Retinal pigment epithelial cell (primary cell): ENCODE results near the gene RPUSD2.

Experiments used
- DNase-seq: peaks from one replicate; pipeline ENCODE4 v3.0.0-alpha.2; 2010; ENCODE audit warnings: low read depth
- H3K4me3 ChIP-seq: 2 replicates; pipeline ENCODE4 v1.5.1; 2011; ENCODE audit warnings: mild to moderate bottlenecking, low read length, control low read depth, moderate library complexity
- CTCF ChIP-seq: conservative IDR thresholded peaks from 2 replicates; pipeline ENCODE4 v1.5.1; 2011; ENCODE audit warnings: low read depth, low read length, control low read depth, inconsistent platforms

Gene RPUSD2

GRCh38 chr15:40569129-40569953 lies at the start of gene RPUSD2:
RPUSD2 (plus strand) TSS chr15:40569299; CDS start chr15:40569338, 39 bp downstream.
- peak within 1 kb of the TSS; percentile 97 for H3K4me3 ChIP-seq
- DNase-seq: peak; percentile 66
- TF ChIP-seq CTCF: no peak

GRCh38 chr15:40523611-40524010 lies 45.5 kb upstream of the RPUSD2 start:
- DNase-seq: no peak
- TF ChIP-seq CTCF: no peak
- H3K4me3 ChIP-seq: no peak overlapping the region

- no peak for TF ChIP-seq CTCF
- H3K4me3 ChIP-seq: no peak overlapping the region
- DNase-seq: no peak
These were observed 43.2 kb upstream of the RPUSD2 start for GRCh38 chr15:40525855-40526254.

GRCh38 chr15:40528801-40529200 lies 40.3 kb upstream of the RPUSD2 start:
- no peak for DNase-seq
- TF ChIP-seq CTCF: no peak

GRCh38 chr15:40533763-40534364 lies 35.2 kb upstream of the RPUSD2 start:
- no peak for DNase-seq
- TF ChIP-seq CTCF: no peak
- H3K4me3 ChIP-seq: no peak overlapping the region

More at GRCh38 chr15:40528801-40529200, 40.3 kb upstream of the RPUSD2 start:
- no peak overlapping the region for H3K4me3 ChIP-seq

- TF ChIP-seq CTCF: no peak
- H3K4me3 ChIP-seq: no peak overlapping the region
- no peak for DNase-seq
These were observed 34.7 kb upstream of the RPUSD2 start for GRCh38 chr15:40534371-40534770.

- no peak for TF ChIP-seq CTCF
- DNase-seq: no peak
- H3K4me3 ChIP-seq: no peak overlapping the region
These were observed 32.6 kb upstream of the RPUSD2 start for GRCh38 chr15:40536501-40536900.
